OCI-LY7 (cell line): ENCODE results near the gene MSRB3. TPM values are rescaled to one million over a fixed set of nuclear protein-coding genes. Genes with fewer than 3 reads are reported as not detected.

Experiments
- BruUV-seq: library from RNA; stranded (reverse); fragments of 400-500 nt; replicated peaks from 2 replicates; lab custom pipeline; 2021; lab: Mats Ljungman, UMichigan
- CTCF ChIA-PET: fragments of 300-600 bp; sonication (Branson Sonifier 250); formaldehyde crosslinking; loops from one replicate; lab custom pipeline; 2022; ENCODE audit warnings: antibody characterized with exemption; ENCODE audit not compliant: unreplicated experiment; lab: Charles Lee
- POLR2A ChIA-PET: fragments of 300-600 bp; sonication (Branson Sonifier 250); formaldehyde crosslinking; loops from one replicate; lab custom pipeline; 2022; ENCODE audit warnings: antibody characterized with exemption; lab: Charles Lee
- DNase-seq: peaks from one replicate; pipeline ENCODE4 v3.0.0-alpha.2; 2015; ENCODE audit warnings: low spot score
- H2AFZ ChIP-seq: fragments of 200-600 bp; sonication (generic), shearing (Covaris generic); 2 replicates; pipeline ENCODE4 v1.6.1; 2014; ENCODE audit warnings: mild to moderate bottlenecking, antibody characterized with exemption, low read length, moderate library complexity
- H3K27ac ChIP-seq: fragments of 200-600 bp; sonication (generic); 2 replicates; pipeline ENCODE4 v1.5.1; 2014; ENCODE audit warnings: mixed run types, low read depth, mild to moderate bottlenecking, moderate library complexity, low read length, inconsistent platforms; ENCODE audit not compliant: poor library complexity, severe bottlenecking
- H3K36me3 ChIP-seq: fragments of 200-600 bp; sonication (generic); 2 replicates; pipeline ENCODE4 v1.6.1; 2014; ENCODE audit warnings: mild to moderate bottlenecking, antibody characterized with exemption, low read length, moderate library complexity, mixed read lengths; ENCODE audit not compliant: insufficient read depth
- H3K4me1 ChIP-seq: fragments of 200-600 bp; sonication (generic); 2 replicates; pipeline ENCODE4 v1.5.1; 2014; ENCODE audit warnings: mild to moderate bottlenecking, low read length; ENCODE audit not compliant: insufficient read depth, poor library complexity, severe bottlenecking
- H3K4me2 ChIP-seq: fragments of 200-600 bp; sonication (generic); 2 replicates; pipeline ENCODE4 v1.6.1; 2014; ENCODE audit warnings: mild to moderate bottlenecking, low read length
- H3K4me3 ChIP-seq: fragments of 200-600 bp; sonication (generic); 2 replicates; pipeline ENCODE4 v1.5.1; 2014; ENCODE audit warnings: mild to moderate bottlenecking, low read depth, low read length; ENCODE audit not compliant: poor library complexity, severe bottlenecking
- H3K79me2 ChIP-seq: fragments of 200-600 bp; sonication (generic); 2 replicates; pipeline ENCODE4 v1.6.1; 2016; ENCODE audit warnings: low read depth, mild to moderate bottlenecking, low read length, moderate library complexity, mixed read lengths; ENCODE audit not compliant: insufficient read depth
- H3K9me2 ChIP-seq: fragments of 200-600 bp; sonication (generic); 2 replicates; pipeline ENCODE4 v1.6.1; 2016; ENCODE audit warnings: mild to moderate bottlenecking, low read length, mixed read lengths; ENCODE audit not compliant: insufficient read depth
- H3K9me3 ChIP-seq: fragments of 200-600 bp; sonication (generic); 2 replicates; pipeline ENCODE4 v1.6.1; 2014; ENCODE audit warnings: mild to moderate bottlenecking, mixed run types, low read length, mixed read lengths
- H4K20me1 ChIP-seq: fragments of 200-600 bp; sonication (generic); 2 replicates; pipeline ENCODE4 v1.6.1; 2014; ENCODE audit warnings: mild to moderate bottlenecking, antibody characterized with exemption, low read length, moderate library complexity, mixed read lengths; ENCODE audit not compliant: insufficient read depth
- EZH2phosphoT487 ChIP-seq: fragments of 200-600 bp; sonication (generic); IDR thresholded peaks from 2 replicates; pipeline ENCODE4 v1.6.1; 2018; ENCODE audit warnings: low read depth, borderline replicate concordance, mild to moderate bottlenecking, mixed run types, antibody characterized with exemption, low read length, moderate library complexity, mixed read lengths
- intact Hi-C: fragments of 100-400 bp; cut with micrococcal nuclease; formaldehyde crosslinking; loops from one replicate; pipeline ENCODE4 v1.10.0; 2022; ENCODE audit not compliant: unreplicated experiment
- total RNA-seq, 2 experiments: library from RNA; depleted of rRNA in 1 of 2; stranded (reverse); fragments of >200 nt in 1 of 2; shearing (Covaris generic) in 1 of 2; gene quantifications; 2 replicates each; pipeline ENCODE4 v1.2.3, GENCODE V29; 2014 to 2022
- TF ChIP-seq, protein P1 (sequence below): fragments of 200-600 bp; sonication (generic); conservative IDR thresholded peaks from 2 replicates; pipeline ENCODE4 v1.5.1; 2014; ENCODE audit warnings: mild to moderate bottlenecking, antibody characterized with exemption, low read length, moderate library complexity, mixed read lengths

Gene MSRB3
- total RNA-seq, 2 experiments from 2014 or later = not detected

DNA sequence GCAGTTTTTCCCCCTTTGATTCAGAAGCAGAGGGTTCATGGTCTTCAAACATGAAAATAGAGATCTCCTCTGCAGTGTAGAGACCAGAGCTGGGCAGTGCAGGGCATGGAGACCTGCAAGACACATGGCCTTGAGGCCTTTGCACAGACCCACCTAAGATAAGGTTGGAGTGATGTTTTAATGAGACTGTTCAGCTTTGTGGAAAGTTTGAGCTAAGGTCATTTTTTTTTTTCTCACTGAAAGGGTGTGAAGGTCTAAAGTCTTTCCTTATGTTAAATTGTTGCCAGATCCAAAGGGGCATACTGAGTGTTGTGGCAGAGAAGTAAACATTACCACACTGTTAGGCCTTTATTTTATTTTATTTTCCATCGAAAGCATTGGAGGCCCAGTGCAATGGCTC, 185.1 kb downstream of the MSRB3 start:
- no peaks in the 10 kb centered on the region for H3K36me3 ChIP-seq
- BruUV-seq = no TSS peak
- H2AFZ ChIP-seq = no peak overlapping the region
- CTCF ChIA-PET = no interaction called here
- H3K27ac ChIP-seq = no peak overlapping the region
- no peaks in the 10 kb centered on the region for H3K9me2 ChIP-seq
- DNase-seq = no peak
- intact Hi-C loops = no loop called here
- TF ChIP-seq EZH2phosphoT487 = no peak
- TF ChIP-seq, protein P1, sequence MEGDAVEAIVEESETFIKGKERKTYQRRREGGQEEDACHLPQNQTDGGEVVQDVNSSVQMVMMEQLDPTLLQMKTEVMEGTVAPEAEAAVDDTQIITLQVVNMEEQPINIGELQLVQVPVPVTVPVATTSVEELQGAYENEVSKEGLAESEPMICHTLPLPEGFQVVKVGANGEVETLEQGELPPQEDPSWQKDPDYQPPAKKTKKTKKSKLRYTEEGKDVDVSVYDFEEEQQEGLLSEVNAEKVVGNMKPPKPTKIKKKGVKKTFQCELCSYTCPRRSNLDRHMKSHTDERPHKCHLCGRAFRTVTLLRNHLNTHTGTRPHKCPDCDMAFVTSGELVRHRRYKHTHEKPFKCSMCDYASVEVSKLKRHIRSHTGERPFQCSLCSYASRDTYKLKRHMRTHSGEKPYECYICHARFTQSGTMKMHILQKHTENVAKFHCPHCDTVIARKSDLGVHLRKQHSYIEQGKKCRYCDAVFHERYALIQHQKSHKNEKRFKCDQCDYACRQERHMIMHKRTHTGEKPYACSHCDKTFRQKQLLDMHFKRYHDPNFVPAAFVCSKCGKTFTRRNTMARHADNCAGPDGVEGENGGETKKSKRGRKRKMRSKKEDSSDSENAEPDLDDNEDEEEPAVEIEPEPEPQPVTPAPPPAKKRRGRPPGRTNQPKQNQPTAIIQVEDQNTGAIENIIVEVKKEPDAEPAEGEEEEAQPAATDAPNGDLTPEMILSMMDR = no peak
- no peaks in the 10 kb centered on the region for H4K20me1 ChIP-seq
- POLR2A ChIA-PET = interaction anchor here (0.9 kb wide), 1 partner anchor 14 kb away, joined by 3 read pairs; no protein-coding TSS in a partner anchor
- H3K79me2 ChIP-seq = no peaks in the 10 kb centered on the region
- no peaks in the 10 kb centered on the region for H3K9me3 ChIP-seq
- no peak overlapping the region for H3K4me3 ChIP-seq
- no peak overlapping the region for H3K4me2 ChIP-seq
- H3K4me1 ChIP-seq = no peaks in the 10 kb centered on the region

DNA sequence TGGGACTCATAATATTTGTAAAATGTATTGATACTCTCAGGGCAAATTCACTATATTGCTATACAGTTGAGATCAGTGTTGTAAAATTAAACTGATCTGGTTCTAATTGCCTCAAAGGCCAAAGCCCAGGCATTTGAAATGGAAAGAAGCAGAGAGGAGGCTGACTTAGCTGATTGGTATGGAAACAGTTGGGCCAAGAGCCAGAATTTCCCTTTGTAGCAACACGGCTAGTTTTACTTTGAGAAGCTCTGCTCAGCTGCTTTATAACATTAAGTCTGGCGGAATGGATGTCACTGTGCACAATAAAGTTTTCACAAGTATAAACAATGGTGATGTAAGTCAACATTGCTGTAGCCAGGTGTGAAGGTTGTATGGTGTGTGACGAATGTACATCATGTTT, 186.4 kb downstream of the MSRB3 start:
- H3K27ac ChIP-seq = no peak overlapping the region
- no peak overlapping the region for H2AFZ ChIP-seq
- POLR2A ChIA-PET = interaction anchor here (0.6 kb wide), 1 partner anchor 102 kb away, joined by 3 read pairs; no protein-coding TSS in a partner anchor
- intact Hi-C loops = no loop called here
- no peaks in the 10 kb centered on the region for H3K36me3 ChIP-seq
- H3K4me3 ChIP-seq = no peak overlapping the region
- no peaks in the 10 kb centered on the region for H3K9me3 ChIP-seq
- no peak for TF ChIP-seq EZH2phosphoT487
- TF ChIP-seq, protein P1 = no peak
- H3K4me1 ChIP-seq = no peaks in the 10 kb centered on the region
- H3K9me2 ChIP-seq = no peaks in the 10 kb centered on the region
- no TSS peak for BruUV-seq
- no peak for DNase-seq
- no peaks in the 10 kb centered on the region for H3K79me2 ChIP-seq
- CTCF ChIA-PET = no interaction called here
- H4K20me1 ChIP-seq = no peaks in the 10 kb centered on the region
- no peak overlapping the region for H3K4me2 ChIP-seq

DNA sequence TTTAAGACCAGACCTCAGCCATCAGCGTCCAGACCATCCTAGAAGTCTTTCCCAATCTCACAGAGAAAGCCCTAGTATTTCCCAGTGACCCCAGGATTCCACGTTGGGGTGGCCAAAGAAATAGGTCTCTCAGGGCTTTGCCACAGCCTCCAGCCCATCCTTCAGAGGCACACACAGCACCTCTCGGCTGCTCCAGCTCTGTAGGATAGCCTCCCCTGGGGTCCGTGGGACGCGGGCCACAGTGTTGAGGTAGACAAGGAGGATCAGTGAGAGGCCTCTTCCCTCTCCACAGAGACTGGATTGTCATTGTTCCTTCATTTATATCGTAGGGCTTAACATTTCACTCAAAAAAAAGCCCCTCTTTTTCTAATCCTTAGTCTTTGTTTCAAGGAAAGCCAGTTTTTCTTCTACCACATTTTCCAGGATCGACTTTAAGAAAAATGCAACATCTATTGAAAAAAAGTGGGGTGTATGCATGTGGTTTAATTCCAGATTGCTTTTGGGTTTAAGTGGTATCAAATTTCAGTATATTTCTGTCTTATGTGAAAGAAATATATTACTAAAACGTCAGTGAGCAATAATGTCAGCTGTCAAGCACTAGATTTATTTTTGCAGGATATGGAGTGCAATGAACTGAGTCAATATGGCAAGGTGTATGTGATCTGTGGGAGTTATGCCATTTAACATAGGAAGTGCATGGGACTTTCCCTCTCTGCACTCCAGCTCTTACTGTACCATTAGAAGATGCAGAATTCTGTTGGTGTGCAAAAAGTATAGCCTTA, 187.5 kb downstream of the MSRB3 start:
- no TSS peak for BruUV-seq
- Histone ChIP-seq H4K20me1 (no peaks in the 10 kb centered on the region), H3K27ac (no peak overlapping the region), H3K9me2 (no peaks in the 10 kb centered on the region), H2AFZ (no peak overlapping the region), H3K9me3 (no peaks in the 10 kb centered on the region), H3K4me2 (no peak overlapping the region), H3K4me1 (no peaks in the 10 kb centered on the region), H3K79me2 (no peaks in the 10 kb centered on the region), H3K36me3 (no peaks in the 10 kb centered on the region), H3K4me3 (no peak overlapping the region)
- no peak for DNase-seq
- ChIA-PET POLR2A (interaction anchor here (0.5 to 0.6 kb wide), 2 partner anchors 101 to 464 kb away, joined by 3 read pairs; no protein-coding TSS in a partner anchor), CTCF (no interaction called here)
- intact Hi-C loops = no loop called here
- TF ChIP-seq, protein P1 = no peak
- no peak for TF ChIP-seq EZH2phosphoT487
